Transverse colon (tissue), 4 donors: ENCODE measurements around the gene SLC25A23. TPM values are rescaled to one million over a fixed set of nuclear protein-coding genes. Genes with fewer than 3 reads are reported as not detected.

Experiments used
- DNase-seq: peaks from one replicate; pipeline ENCODE4 v3.0.0-alpha.2; 2019
- H3K27ac ChIP-seq, 4 donors: fragments of 200-600 bp; sonication (generic); 2 replicates each; pipeline ENCODE4 v1.5.1; 2016 to 2018; ENCODE audit warnings: inconsistent platforms in 4 of 4
- H3K27me3 ChIP-seq: fragments of 200-600 bp; sonication (generic); 2 replicates; pipeline ENCODE4 v1.5.1; 2017; ENCODE audit warnings: inconsistent platforms
- H3K36me3 ChIP-seq, 4 donors: fragments of 200-600 bp; sonication (generic); 2 replicates each; pipeline ENCODE4 v1.5.1; 2017 to 2019; ENCODE audit warnings: inconsistent platforms in 4 of 4
- H3K4me1 ChIP-seq, 4 donors: fragments of 200-600 bp; sonication (generic); 2 replicates each; pipeline ENCODE4 v1.5.1; 2017 to 2020; ENCODE audit warnings: inconsistent platforms in 4 of 4
- H3K4me3 ChIP-seq, 4 donors: fragments of 200-600 bp; sonication (generic); 1 replicate in 1 of 4; 2 replicates in 3 of 4; pipeline versions ENCODE4 v1.5.1 to v1.6.1; 2017 to 2019; ENCODE audit warnings: inconsistent platforms in 4 of 4
- H3K9me3 ChIP-seq, 2 donors: fragments of 200-600 bp; sonication (generic); 2 replicates each; pipeline ENCODE4 v1.5.1; 2017 to 2019; ENCODE audit warnings: inconsistent platforms in 2 of 2
- EP300 ChIP-seq: sonication (generic); formaldehyde crosslinking; IDR thresholded peaks from one replicate; pipeline ENCODE4 v1.6.1; 2017; ENCODE audit warnings: antibody characterized with exemption, low read depth
- POLR2A ChIP-seq: fragments of 450-650 bp; IDR thresholded peaks from one replicate; pipeline ENCODE4 v1.6.1; 2016; ENCODE audit warnings: antibody characterized with exemption, mild to moderate bottlenecking, moderate library complexity
- POLR2AphosphoS5 ChIP-seq, 3 donors: sonication (generic); formaldehyde crosslinking; IDR thresholded peaks; one replicate each; pipeline ENCODE4 v1.6.1; 2016; ENCODE audit warnings: antibody characterized with exemption in 3 of 3
- WGBS, 2 donors: methylation state at CpG; one replicate each; pipeline ENCODE4 v1.1.5; 2018; ENCODE audit warnings: low coverage in 1 of 2; 5-methylcytosine and 5-hydroxymethylcytosine counted together
- in situ Hi-C, 4 donors: fragments of 200-750 bp; cut with MboI; loops; one replicate each; pipeline versions ENCODE4 v1.15.0 to v1.15.1; 2017; ENCODE audit warnings: low sequenced_read_pairs in 3 of 4, low pct_ligation_motif_present in 1 of 4, low pct_unique_long_range_greater_than_20kb in 1 of 4
- intact Hi-C: fragments of 100-400 bp; cut with DNase I; formaldehyde crosslinking; loops from one replicate; pipeline ENCODE4 v1.15.1; 2023; ENCODE audit warnings: low total_unique reads
- total RNA-seq, 4 donors: library from RNA; depleted of rRNA; stranded (reverse); fragments of >200 nt; gene quantifications; one replicate each; pipeline ENCODE4 v1.1.0, GENCODE V29; 2016
- TF ChIP-seq, protein P1 (sequence below), 5 experiments: fragments of 200-600 bp in 3 of 5; fragments of 450-650 bp in 2 of 5; sonication (generic) in 3 of 5; IDR thresholded peaks; 1 replicate in 2 of 5; 2 replicates in 3 of 5; pipeline ENCODE4 v1.5.1; 2016 to 2017; ENCODE audit warnings: antibody characterized with exemption in 5 of 5, inconsistent platforms in 3 of 5, mild to moderate bottlenecking in 2 of 5, moderate library complexity in 1 of 5

SLC25A23 gene
- total RNA-seq, 4 donors from 2014 or later: 77.2 to 216 (median 171) TPM

- DNase-seq: no peak
- Histone ChIP-seq H3K4me3 (no peak overlapping the region), H3K27ac (no peak overlapping the region), H3K4me1 (peaks cover 0 to 17% (median 11%) of the 10 kb centered on the region in 4 donors), H3K36me3 (peaks cover 0 to 5% (median 0%) of the 10 kb centered on the region in 4 donors), H3K27me3 (peaks cover 15% of the 10 kb centered on the region), H3K9me3 (no peaks in the 10 kb centered on the region)
- intact Hi-C loops (no loop called here), in situ Hi-C loops (no loop called here)
- no peak for TF ChIP-seq EP300
- TF ChIP-seq POLR2A: no peak
- 50 to 90% methylated on average over 2 to 21 of the region's 21 CpGs for WGBS, 2 donors
These were observed 7.1 kb upstream of the SLC25A23 start for GRCh38 chr19:6466526-6467248.

DNA sequence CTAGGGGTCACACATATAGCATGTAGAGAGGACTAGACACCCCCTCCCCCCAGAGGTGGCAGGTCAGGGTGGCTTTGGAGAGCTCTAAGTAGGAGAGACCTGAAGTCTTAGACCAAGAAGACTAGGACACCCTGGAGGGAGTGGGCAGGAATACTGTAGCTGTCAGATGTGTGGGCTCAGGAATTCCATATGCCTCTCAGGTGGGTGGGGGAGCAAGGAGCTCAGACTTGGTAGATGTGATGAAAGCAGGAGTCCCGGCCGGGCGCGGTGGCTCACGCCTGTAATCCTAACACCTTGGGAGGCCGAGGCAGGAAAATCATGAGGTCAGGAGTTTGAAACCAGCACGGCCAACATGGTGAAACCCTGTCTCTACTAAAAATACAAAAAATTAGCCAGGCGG is 6.1 kb upstream of the SLC25A23 start:
- intact Hi-C loops: no loop called here
- DNase-seq: no peak
- H3K27ac ChIP-seq: no peak overlapping the region
- H3K27me3 ChIP-seq: peaks cover 15% of the 10 kb centered on the region
- peaks cover 0 to 19% (median 13%) of the 10 kb centered on the region in 4 donors for H3K4me1 ChIP-seq
- H3K9me3 ChIP-seq: no peaks in the 10 kb centered on the region
- WGBS, 2 donors: 88% methylated on average over 8 of the region's 8 CpGs; no CpG with 5 or more reads in 1 of the 2 donors
- TF ChIP-seq POLR2A (no peak), POLR2AphosphoS5 (IDR thresholded peaks at IDR 0.05) (no peak), EP300 (no peak)
- TF ChIP-seq, protein P1, sequence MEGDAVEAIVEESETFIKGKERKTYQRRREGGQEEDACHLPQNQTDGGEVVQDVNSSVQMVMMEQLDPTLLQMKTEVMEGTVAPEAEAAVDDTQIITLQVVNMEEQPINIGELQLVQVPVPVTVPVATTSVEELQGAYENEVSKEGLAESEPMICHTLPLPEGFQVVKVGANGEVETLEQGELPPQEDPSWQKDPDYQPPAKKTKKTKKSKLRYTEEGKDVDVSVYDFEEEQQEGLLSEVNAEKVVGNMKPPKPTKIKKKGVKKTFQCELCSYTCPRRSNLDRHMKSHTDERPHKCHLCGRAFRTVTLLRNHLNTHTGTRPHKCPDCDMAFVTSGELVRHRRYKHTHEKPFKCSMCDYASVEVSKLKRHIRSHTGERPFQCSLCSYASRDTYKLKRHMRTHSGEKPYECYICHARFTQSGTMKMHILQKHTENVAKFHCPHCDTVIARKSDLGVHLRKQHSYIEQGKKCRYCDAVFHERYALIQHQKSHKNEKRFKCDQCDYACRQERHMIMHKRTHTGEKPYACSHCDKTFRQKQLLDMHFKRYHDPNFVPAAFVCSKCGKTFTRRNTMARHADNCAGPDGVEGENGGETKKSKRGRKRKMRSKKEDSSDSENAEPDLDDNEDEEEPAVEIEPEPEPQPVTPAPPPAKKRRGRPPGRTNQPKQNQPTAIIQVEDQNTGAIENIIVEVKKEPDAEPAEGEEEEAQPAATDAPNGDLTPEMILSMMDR (IDR thresholded peaks at IDR 0.05): no peak
- H3K4me3 ChIP-seq: peak overlapping the region in 1 of 4 donors; percentile 56
- H3K36me3 ChIP-seq: peaks cover 0 to 5% (median 0%) of the 10 kb centered on the region in 4 donors
- in situ Hi-C loops: no loop called here

- no peak for TF ChIP-seq EP300
- no peak for TF ChIP-seq POLR2A
- no peak for TF ChIP-seq POLR2AphosphoS5 (IDR thresholded peaks at IDR 0.05)
- TF ChIP-seq, protein P1 (IDR thresholded peaks at IDR 0.05): no peak
- Histone ChIP-seq H3K4me1 (peaks cover 0 to 21% (median 14%) of the 10 kb centered on the region in 4 donors), H3K36me3 (peaks cover 0 to 5% (median 0%) of the 10 kb centered on the region in 4 donors), H3K4me3 (peak overlapping the region; percentile 25 to 57 (median 52)), H3K27ac (peak overlapping the region; percentile 83 to 89 (median 86)), H3K9me3 (no peaks in the 10 kb centered on the region), H3K27me3 (peaks cover 15% of the 10 kb centered on the region)
- DNase-seq: peak; percentile 35
- intact Hi-C loops (no loop called here), in situ Hi-C loops (no loop called here)
- WGBS, 2 donors: 20 to 32% methylated on average over 1 to 9 of the region's 9 CpGs
These were observed 5.4 kb upstream of the SLC25A23 start for GRCh38 chr19:6465006-6465405.

GRCh38 chr19:6464070-6464873 is 4.7 kb upstream of the SLC25A23 start, which contains the start of gene CRB3:
Gene CRB3, plus strand, starts transcription at chr19:6464271. Its CDS starts 431 bp downstream, at chr19:6464702.
- Histone ChIP-seq H3K36me3 (peaks cover 0 to 5% (median 0%) of the 10 kb centered on the region in 4 donors), H3K4me1 (peaks cover 0 to 21% (median 14%) of the 10 kb centered on the region in 4 donors), H3K9me3 (no peaks in the 10 kb centered on the region), H3K27ac (peak within 1 kb of the TSS; percentile 83 to 89 (median 86)), H3K27me3 (peaks cover 15% of the 10 kb centered on the region), H3K4me3 (peak within 1 kb of the TSS; percentile 25 to 57 (median 52))
- in situ Hi-C loops (no loop called here), intact Hi-C loops (loop anchor here (5.0 kb wide), 1 partner anchor 1408 kb away; the partner anchor contains the start of gene PRR36)
- DNase-seq: peak; percentile 97
- WGBS, 2 donors: 7 to 8% methylated on average over 3 to 61 of the region's 65 CpGs
- peak; percentile 84 for TF ChIP-seq POLR2A
- TF ChIP-seq, protein P1 (IDR thresholded peaks at IDR 0.05): no peak
- peak; percentile 71 to 90 (median 76) for TF ChIP-seq POLR2AphosphoS5 (IDR thresholded peaks at IDR 0.05)
